ENCODE data around the gene PODN.

DNA sequence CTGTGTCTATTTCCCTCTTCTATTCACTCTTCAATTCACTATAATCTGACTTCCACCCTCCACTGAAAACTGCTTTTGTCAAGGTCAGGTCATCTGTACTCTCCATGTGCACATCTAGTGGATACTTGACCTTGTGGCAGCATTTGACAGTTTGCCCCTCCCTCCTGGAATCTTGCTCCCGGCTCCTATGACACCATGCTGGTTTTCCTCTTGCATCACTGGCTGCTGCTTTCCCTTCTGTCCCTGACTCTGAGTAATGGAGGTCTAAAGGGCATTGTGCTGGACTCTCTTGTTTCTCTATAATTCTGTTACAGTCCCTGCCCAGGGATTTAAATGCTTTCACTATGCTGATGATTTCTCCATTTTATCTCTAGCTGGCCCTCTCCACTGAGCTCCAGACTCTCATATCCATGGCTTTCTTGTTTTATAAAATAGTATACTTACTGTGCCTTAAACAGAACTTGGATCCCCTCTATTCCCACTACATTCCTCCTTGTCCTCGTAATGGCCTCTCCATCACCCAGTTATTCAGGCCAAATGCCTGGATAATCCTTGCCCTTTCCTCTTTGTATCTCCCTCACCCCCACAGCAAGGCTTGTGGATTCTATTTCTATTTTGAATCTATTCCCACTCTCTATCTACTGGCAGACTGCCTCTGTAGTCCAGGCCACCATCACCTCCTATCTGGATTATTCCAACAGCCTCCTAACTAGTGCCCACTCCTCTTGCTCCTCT lies 36.8 kb upstream of the PODN start:
- no peak for TF ChIP-seq CTCF (IDR thresholded peaks at IDR 0.05)
- no peak for TF ChIP-seq POLR2A (IDR thresholded peaks at IDR 0.05)

Measured in body of pancreas (tissue), 4 donors.